Bronchial epithelial cell (primary cell): Measurements from ENCODE around the gene ZG16. TPM values are rescaled to one million over a fixed set of nuclear protein-coding genes. Genes with fewer than 3 reads are reported as not detected.

ENCODE experiments used
- DNase-seq: peaks from one replicate; pipeline ENCODE4 v3.0.0-alpha.2; 2010; ENCODE audit warnings: low read depth
- FAIRE-seq: peaks from 2 replicates; lab custom pipeline; 2011; peaks lifted over from hg19 to GRCh38; lab: Jason Lieb, UNC
- H3K27me3 ChIP-seq: 2 replicates; pipeline ENCODE4 v1.5.1; 2011; ENCODE audit warnings: low read length; ENCODE audit not compliant: control insufficient read depth, insufficient read depth
- H3K36me3 ChIP-seq: 2 replicates; pipeline ENCODE4 v1.5.1; 2011; ENCODE audit warnings: low read length; ENCODE audit not compliant: control insufficient read depth, insufficient read depth
- H3K4me3 ChIP-seq: 2 replicates; pipeline ENCODE4 v1.5.1; 2011; ENCODE audit warnings: mild to moderate bottlenecking, low read depth, low read length, control low read depth
- total RNA-seq: library from RNA; depleted of rRNA; stranded (reverse); fragments of >200 nt; gene quantifications from 2 replicates; pipeline ENCODE4 v1.2.1, GENCODE V29; 2014
- TF ChIP-seq, protein P1 (sequence below): IDR thresholded peaks from 2 replicates; pipeline ENCODE4 v1.5.1; 2011; ENCODE audit warnings: mild to moderate bottlenecking, moderate library complexity, low read length, control low read depth, inconsistent platforms; ENCODE audit not compliant: insufficient read depth, severe bottlenecking

ZG16 gene
- total RNA-seq, 1 donor from 2014 or later, result not detected

- Histone ChIP-seq H3K4me3 (no peak overlapping the region), H3K27me3 (no peaks in the 10 kb centered on the region), H3K36me3 (peaks cover 16% of the 10 kb centered on the region)
- FAIRE-seq (no peak), DNase-seq (no peak)
- TF ChIP-seq, protein P1, sequence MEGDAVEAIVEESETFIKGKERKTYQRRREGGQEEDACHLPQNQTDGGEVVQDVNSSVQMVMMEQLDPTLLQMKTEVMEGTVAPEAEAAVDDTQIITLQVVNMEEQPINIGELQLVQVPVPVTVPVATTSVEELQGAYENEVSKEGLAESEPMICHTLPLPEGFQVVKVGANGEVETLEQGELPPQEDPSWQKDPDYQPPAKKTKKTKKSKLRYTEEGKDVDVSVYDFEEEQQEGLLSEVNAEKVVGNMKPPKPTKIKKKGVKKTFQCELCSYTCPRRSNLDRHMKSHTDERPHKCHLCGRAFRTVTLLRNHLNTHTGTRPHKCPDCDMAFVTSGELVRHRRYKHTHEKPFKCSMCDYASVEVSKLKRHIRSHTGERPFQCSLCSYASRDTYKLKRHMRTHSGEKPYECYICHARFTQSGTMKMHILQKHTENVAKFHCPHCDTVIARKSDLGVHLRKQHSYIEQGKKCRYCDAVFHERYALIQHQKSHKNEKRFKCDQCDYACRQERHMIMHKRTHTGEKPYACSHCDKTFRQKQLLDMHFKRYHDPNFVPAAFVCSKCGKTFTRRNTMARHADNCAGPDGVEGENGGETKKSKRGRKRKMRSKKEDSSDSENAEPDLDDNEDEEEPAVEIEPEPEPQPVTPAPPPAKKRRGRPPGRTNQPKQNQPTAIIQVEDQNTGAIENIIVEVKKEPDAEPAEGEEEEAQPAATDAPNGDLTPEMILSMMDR, result no peak
Measured at GRCh38 chr16:29802416-29802935, 24.4 kb downstream of the ZG16 start.

GRCh38 chr16:29804020-29804419 lies 26.0 kb downstream of the ZG16 start:
- DNase-seq (no peak), FAIRE-seq (no peak)
- H3K27me3 ChIP-seq, result no peaks in the 10 kb centered on the region
- TF ChIP-seq, protein P1, result no peak
- no peak overlapping the region for H3K4me3 ChIP-seq
- peaks cover 12% of the 10 kb centered on the region for H3K36me3 ChIP-seq

GRCh38 chr16:29804455-29805231 lies 26.6 kb downstream of the ZG16 start:
- TF ChIP-seq, protein P1, result no peak
- FAIRE-seq (no peak), DNase-seq (no peak)
- H3K4me3 ChIP-seq, result peak overlapping the region; percentile 64
- H3K27me3 ChIP-seq, result no peaks in the 10 kb centered on the region
- peaks cover 11% of the 10 kb centered on the region for H3K36me3 ChIP-seq

DNA sequence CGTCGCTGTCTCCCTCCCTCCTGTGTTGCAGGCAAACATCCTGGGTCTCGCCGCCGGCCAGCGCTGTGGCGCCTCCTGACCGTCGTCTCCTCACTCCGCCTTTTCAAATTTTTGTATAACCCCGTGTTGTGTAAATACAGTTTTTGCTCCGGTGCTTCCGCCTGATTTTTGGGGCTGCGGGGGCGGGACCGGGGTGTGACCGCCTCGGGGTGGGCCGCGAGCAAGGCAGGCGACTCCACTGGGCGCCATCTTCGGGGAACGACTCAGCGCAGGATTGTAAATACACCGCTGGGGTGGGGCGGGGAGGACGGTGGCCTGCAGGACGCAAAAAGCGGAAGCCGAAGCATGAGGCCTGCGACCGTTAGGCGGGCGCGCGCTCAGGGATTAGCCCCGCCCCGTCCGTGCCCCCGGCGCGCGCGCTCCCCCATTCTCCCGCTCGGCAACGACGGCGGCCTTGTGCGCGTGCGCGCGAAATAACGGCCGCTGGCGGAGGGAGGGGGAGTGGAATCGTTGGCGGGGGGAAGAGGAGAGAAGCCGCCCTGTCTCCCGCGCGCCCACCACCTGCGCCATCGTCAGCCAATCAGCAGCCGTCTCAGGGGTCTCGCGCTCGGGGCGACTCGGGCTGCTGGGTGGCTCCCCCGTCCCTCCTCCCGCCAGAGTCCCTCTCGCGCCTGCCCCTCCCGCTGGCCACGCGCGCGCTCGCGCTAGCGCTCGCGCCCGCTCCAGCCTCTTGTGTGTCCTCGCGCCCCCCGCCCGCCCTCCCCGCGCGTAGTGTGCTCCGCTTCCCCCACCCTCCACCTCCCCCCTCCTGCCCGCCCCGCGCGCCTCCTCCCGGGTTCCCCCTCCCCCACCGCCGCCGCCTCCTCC lies 27.4 kb downstream of the ZG16 start:
- FAIRE-seq (no peak), DNase-seq (peak; percentile 86)
- peak overlapping the region; percentile 64 for H3K4me3 ChIP-seq
- H3K27me3 ChIP-seq, result no peaks in the 10 kb centered on the region
- peaks cover 14% of the 10 kb centered on the region for H3K36me3 ChIP-seq
- TF ChIP-seq, protein P1, result no peak

- FAIRE-seq (no peak), DNase-seq (peak; percentile 72)
- TF ChIP-seq, protein P1, result no peak
- Histone ChIP-seq H3K4me3 (peak within 1 kb of the TSS; percentile 64), H3K27me3 (no peaks in the 10 kb centered on the region), H3K36me3 (peaks cover 13% of the 10 kb centered on the region)
Measured at GRCh38 chr16:29806099-29806579, 28.1 kb downstream of the ZG16 start, which contains the start of gene MAZ. Gene MAZ, plus strand, starts transcription at chr16:29806529. Its CDS starts 173 bp downstream, at chr16:29806702.
